GM19025 (cell line): ENCODE measurements around the gene PLA1A.
"Not testable (repeated sequence)": the region's sequence is repeated elsewhere in the genome, so short reads cannot be mapped to it uniquely, and the experiment has no call there.

ENCODE experiments used
- ATAC-seq: cut with Tn5 transposase; IDR thresholded peaks from one replicate; pipeline ENCODE4 v1.9.1; 2021; ENCODE audit warnings: mild to moderate bottlenecking, low read depth, moderate library complexity; ENCODE audit not compliant: unreplicated experiment

PLA1A gene, protein sequence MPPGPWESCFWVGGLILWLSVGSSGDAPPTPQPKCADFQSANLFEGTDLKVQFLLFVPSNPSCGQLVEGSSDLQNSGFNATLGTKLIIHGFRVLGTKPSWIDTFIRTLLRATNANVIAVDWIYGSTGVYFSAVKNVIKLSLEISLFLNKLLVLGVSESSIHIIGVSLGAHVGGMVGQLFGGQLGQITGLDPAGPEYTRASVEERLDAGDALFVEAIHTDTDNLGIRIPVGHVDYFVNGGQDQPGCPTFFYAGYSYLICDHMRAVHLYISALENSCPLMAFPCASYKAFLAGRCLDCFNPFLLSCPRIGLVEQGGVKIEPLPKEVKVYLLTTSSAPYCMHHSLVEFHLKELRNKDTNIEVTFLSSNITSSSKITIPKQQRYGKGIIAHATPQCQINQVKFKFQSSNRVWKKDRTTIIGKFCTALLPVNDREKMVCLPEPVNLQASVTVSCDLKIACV

DNA sequence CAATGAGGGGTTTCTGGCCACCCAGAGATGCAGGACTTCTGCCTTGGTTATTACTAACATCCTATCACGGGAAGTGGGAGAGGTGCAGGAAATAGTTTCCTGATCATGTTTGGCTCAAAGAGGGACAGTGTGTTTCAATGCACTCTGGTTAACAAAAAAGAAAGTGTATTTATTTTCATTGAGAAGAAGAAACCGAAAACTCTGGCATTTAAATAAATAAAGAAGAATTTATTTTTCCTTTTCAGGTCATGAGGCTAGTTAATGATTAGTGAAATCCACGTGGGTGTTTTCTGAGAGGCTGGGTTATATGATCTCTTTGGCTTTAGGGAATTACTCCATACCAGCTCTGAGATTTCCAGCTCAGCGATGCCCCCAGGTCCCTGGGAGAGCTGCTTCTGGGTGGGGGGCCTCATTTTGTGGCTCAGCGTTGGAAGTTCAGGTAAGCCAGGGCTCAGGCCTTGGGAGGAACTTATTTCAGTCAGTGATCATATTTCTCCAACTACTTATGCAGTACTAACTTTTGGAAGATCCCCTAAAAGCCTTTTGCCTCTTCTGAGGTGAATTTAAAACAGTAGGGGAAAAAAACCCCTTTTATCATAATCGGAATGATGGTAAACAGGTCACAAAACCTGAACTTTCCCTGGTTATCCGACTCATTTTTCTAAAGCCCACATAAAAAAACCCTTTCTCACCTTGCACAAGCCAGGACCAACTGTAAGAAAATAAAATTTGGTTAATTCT is at the start of gene PLA1A:
Gene PLA1A (plus strand): TSS at position 338 of the 741 bp plus-strand sequence. CDS start 29 bp downstream, at position 367.
- ATAC-seq: no peak

DNA sequence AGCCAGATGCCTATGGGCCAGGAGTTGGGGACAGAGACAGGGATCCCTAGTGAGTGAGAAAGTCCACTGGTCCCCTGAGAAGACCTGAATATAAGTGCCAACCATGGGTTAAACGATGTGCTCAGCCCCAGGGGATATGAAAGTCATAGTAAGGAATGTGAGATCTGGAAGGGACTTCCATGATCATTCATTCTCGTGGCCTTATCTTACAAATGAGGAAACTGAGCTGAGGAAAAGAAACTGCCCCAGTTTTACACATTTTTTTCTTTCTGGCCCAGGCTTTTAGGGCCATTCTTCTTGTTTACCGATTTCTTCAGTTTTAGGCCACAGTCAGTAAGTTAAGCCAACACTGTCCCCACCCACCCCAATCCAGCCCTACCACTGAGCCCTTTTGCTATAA is 49.3 kb upstream of the PLA1A start:
- ATAC-seq: no peak

DNA sequence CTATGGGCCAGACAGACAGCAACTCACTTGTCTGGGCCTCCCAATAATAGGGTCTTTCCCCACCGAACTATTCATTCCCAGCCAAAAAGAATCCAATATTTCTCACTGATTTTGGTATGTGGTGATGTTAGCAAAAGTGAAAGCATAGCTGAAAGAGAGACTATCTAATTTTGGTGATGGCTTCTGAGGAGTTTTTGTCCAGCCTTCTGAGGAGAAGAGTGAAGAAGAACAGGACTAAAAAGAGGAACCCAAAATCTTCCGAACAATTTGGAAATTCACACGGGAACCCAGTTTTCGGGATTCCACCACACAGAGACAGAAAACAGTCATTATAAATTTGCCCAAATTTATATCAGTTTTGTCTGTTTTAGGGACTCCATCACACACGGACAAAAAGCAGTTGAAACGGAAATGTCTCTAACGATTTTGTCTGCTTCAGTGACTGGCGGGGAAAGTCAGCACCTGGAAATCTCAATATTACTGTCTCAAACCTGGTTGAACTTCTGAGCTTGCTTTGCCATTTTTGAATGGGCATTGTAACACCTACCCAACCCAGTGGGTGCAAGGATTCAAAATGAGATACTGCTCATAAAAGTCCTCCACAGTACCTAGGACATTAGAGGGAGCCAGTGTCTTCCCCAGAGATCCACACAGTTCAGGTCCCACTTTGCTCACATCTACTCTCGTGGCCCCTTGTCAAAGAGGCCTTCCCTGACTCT is 47.3 kb upstream of the PLA1A start:
- peak; percentile 36 for ATAC-seq

DNA sequence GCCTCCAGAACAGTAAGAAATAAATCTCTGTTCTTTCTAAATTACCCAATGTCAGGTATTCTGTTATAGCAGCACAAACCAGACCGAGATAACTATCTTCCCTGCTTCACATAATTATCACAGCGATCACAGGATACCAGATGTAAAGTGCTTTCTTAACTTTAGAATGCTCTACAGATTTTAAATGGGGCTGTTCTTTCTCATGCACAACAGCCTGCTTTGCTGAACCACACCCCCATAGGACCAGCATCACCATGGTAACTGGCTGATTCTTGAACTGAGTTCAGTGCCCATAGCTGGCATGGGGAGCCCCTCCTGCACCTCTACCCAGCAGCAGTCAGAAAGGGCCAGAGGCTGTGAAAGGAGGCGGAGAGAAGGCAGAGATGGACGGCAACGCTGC is 46.1 kb upstream of the PLA1A start:
- no peak for ATAC-seq

DNA sequence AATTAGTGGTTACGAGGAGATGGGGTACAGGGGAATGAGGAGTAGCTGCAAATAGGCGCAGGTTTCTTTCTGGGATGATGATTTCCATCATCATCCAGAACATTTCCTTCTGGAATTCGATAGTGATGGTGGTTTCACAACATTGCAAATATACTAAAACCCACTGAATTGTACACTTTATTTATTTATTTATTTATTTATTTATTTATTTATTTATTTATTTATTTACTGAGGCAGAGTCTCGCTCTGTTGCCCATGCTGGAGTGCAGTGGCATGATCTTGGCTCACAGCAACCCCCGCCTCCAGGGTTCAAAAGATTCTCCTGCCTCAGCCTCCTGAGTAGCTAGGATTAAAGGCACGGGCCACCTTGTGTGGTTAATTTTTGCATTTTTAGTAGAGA is 44.8 kb upstream of the PLA1A start:
- not testable (repeated sequence) for ATAC-seq

DNA sequence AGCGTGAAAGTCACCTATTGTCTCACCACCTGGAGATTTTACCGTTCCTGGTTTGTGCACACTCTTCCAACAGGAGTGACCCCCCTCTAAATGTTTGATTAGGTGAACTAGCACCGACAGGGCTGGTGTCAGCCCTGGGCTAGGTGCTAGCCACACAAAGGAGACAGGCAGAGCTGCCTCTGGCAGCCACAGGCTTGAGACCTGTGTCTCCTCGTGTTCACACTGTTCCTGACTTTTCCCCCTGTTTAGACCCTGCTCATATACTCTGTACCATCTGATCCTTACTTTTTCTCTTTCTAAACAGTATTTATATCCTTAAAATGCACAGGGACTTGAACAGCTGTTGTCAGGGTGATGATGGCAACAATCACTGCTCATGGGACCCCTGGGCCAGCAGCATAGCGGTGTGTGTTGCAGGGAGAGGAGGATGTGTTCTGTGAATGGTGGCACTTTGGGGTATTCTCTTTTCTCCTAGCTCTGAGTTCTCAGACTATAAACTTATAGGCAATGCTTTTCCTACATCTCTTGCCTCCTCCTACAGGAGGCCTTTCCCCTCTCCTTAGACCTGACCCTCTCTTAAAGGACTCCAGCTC is 43.8 kb upstream of the PLA1A start:
- no peak for ATAC-seq

DNA sequence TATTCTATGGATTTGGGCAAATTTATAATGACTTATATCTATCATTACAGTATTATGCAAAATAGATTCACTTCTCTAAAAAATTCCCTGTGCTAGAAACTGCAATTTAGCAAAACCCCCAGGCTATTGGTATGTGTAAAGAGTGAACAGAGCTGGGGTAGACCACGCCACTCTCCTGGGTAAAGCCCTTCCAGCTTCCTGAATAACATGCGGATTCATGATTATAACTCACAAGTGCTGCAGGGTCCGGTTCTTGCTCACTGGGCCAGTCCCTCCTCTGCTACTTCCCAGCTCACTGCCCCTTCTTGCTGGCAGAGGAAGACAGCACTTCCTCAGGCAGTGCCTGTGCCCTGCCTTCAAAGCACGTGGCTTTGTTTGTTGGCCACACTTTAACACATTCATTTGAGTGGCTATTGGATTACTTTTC is 42.4 kb upstream of the PLA1A start:
- no peak for ATAC-seq

DNA sequence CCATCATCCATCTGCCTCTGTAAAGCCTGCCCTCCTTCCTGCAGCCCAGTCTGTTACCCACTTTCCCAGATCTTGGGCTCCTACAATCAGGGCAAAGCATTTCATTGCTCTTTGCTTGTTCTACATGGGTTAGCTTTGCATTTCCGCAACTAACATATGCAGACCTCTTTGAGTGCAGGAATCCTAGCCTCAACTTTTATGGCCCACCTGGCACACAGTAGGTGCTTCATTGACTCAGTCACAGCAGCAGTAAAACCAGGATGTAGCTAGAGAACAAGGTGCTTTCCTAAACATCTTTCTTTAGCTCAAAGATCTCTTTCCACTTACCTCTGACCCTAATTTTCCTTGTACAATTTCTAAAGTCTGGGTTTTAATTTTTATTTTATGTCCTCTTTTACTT is 41.8 kb upstream of the PLA1A start:
- no peak for ATAC-seq

DNA sequence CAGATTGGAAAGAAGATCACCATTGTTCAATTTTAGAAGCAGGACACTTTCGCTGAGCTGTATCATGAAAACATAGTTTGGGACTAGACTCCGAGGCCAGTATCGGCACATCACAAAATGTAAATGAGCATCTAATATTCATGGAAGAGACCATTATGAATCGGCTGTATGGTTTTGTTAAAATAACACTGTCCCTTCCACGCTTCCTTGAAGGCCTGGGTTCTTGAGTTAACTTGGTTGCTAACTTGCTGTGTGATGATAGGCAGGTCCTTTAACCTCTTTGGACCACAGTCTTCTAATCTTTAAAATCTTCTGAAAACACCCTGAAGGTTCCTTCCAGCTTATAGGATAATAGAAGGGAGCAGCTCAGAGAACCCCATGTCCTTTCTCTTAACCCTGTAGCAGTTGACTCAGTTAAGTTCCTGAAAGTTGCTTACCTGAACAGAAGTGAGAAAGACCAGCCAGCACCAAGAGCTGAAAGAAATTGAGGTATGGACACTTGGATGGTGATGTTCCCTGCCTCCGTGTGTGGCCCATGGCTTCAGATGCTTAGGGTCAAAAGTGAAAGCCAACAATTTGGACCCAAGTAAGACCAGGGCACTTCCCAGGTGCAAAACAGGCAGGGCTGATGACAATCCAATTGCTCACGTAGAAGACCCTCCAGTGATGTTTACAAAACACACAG is 40.4 kb upstream of the PLA1A start:
- ATAC-seq: no peak

DNA sequence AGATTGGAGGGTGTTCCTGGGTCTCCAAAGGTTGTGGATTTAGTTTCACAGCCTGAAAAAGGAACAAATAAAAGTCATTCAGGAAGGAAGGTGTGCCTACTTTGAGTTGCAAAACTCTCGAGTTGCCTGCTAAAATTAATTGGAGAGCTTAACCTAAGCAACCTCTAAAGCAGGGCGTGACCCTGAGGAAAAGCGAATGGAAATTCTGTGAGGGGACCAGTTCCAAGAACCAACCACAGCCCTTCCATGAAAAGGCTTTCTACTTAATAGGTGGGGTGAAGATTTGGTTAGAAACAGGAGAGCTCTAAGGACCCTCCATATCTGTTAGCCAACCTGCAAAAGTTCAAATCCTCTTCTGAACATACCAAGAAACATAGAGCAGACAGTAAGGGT is 39.8 kb upstream of the PLA1A start:
- ATAC-seq: no peak

DNA sequence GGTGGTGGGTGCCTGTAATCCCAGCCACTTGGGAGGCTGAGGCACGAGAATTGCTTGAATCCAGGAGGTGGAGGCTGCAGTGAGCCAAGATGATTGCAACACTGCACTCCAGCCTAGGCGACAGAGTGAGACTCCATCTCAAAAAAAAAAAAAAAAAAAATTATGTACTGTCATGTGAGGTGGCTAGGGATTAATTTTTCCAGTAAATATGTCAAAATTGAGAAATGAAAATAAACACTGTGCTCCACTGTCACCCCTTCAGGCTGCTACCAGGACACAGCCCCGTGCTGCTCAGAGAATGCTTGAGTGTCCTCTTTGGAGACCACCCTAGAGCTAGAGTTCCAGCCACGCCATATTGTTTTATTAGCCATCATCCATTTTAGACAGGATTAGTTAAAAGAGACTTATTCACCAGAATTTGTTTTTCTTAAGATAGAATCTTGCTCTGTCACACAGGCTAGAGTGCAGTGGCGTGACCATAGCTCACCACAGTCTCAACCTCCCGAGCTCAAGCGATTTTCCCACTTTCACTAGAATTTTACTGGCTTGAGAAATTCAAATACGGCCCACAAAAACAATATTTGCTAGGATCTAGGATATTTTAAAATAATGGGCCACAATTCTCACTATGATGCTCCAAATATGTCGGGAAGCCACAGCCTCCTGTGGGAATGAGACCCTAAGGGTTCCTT is 38.9 kb upstream of the PLA1A start:
- no peak for ATAC-seq

DNA sequence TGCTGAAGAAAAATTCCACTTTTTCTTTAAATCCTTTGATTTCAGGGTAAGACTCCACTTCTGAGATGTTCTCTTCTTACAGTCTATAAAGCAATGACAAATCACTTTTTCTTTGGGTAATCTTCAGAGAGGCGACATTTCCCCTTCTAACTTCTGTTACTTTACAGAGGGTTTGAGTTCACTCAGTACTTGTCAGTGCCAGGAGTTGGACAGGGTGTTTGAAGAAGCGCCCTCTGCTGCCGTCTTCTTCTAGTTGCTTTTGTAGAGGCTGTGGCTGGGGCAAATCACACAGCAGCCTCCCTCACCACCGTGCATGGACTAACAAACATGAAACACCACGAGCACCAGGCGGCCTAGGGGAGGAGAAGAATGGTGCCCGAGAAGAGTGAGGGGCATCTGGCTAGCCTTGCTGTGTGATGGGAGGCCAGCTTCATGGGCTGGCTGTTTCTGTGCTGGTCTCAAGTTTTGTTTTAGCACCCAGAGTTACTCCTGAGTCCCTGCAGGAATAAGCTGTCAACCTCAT is 38.2 kb upstream of the PLA1A start, which contains the start of gene CD80:
Gene CD80 (minus strand): TSS at position 174 of the 523 bp plus-strand sequence. CDS start 1,886 bp downstream, outside the sequence.
- ATAC-seq: peak; percentile 41

DNA sequence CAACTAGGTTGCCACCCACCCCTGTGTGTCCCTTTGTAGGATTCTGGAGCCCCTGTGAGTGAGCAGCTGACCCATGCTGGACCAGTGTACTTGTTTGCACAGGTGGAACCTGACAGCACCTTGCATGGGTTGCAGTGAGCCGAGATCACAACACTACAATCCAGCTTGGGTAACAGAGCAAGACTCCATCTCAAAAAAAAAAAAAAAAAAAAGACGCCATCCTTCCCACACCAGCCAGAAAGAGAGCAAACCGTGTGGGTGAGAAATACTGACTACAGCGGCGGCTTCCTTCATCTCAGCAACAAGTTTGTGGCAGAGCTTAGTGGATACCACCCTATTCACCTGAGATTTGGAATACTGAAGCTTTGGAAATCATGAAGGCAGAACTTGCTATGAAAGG is 37.5 kb upstream of the PLA1A start:
- no peak for ATAC-seq

DNA sequence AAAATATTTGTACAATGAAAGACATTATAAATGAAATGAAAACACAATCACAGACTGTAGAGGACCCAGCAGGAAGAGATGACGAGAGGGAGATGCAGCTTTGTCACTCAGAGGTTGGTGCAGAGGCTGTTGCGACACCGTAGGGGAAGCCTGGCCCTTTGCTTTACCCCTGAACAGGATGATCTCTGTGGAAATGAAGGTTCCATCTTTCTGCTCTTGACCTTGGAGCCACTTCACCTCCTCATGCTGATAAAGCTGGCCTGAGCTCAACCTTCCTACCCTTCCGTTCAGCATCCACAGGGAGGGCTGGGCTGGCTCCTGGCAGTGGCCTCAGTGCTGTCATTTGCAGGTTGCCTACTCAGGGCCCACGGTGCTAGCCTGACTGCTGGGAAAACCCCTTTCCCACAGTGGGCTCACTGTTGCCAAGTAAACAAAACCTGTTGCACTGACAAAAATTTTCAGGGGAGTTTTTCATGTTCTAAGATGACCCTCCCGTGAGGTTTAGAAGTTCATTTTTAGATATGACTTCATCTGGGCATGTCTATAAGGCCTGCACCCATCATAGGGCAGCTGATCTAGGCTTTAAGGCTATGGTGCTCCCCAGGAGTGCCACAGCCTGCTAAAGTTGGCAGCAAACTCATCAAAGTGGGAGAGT is 35.3 kb upstream of the PLA1A start:
- peak; percentile 78 for ATAC-seq

DNA sequence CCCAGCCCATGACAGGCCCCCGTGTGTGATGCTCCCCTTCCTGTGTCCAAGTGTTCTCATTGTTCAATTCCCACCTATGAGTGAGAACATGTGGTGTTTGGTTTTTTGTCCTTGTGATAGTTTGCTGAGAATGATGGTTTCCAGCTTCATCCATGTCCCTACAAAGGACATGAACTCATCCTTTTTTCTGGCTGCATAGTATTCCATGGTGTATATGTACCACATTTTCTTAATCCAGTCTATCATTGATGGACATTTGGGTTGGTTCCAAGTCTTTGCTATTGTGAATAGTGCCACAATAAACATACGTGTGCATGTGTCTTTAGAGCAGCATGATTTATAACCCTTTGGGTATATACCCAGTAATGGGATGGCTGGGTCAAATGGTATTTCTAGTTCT is 34.4 kb upstream of the PLA1A start:
- ATAC-seq: not testable (repeated sequence)

DNA sequence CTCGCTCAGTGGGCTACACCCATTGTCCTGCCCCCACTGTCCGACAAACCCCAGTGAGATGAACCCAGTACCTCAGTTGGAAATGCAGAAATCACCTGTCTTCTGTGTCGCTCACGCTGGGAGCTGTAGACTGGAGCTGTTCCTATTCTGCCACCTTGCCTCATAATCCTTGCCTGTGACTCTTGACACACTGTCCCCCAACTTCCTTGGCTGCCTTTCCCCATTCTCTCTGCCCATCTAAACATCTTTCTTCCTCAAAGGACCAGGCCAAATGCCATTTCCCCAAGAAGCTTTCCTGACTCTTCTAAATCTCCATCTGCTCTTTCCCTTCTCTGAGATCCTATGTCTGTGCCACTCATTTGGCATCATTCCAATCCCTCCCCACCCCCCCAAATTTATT is 28.5 kb upstream of the PLA1A start:
- ATAC-seq: no peak

DNA sequence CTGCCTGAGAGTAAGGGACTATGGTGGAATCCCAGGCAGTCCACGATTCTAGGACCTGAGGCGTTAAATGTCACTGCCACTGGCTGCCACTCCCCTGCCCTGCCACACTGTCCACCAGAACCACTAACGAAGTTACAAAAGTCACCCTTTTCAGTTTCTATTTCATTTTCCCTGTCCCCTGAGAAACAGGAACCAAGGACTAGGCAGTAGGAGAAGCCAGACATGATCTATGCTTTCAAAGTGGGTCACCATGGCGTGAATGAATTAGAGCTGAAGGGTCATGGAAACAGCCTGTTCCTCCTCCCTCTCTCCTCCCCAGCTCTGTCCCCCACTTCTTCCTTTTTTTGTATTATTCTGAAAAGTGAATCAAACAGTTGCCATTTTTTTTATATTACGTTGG is 27.5 kb upstream of the PLA1A start:
- no peak for ATAC-seq

DNA sequence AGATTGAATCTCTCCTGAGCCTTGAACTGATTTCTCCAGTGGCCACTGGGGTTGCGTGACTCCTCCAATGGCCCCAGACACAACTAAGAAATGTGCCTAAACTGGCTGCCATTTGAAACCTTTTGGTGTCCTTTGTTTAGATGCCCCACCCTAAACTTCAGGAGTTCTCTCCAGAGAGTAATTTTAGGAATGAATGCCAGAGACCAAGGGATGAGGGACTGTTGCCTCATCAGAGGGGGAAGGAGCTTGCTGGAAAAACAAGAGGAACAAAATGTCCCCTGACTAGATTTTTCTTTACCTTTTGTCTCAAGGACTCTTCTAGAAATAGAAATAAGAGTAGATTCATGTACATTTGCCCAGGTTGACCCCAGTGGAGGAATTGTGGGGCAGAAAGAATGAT is 26.5 kb upstream of the PLA1A start:
- ATAC-seq: no peak

DNA sequence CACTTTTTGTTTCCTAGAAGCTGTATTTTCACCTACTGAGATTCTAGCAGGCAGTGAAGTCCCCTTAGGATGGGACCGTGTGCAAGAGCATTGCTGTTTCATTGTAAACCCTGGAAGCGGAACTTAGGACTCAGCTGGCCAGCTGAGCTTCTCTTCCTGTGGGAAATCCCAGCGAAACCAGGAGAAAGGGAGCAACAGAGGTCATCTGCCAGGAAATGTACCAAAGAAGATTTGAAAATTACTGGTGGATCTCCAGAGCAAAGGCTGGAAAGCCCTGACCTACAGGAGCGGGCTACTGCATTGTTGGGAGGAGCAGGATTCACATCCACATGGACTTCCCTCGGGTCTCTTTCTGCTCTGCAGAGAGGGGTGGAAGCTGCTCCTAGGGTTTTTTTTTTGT is 26.0 kb upstream of the PLA1A start:
- no peak for ATAC-seq
